Measurements from ENCODE around the gene TESK2. TPM values are rescaled to one million over a fixed set of nuclear protein-coding genes. Genes with fewer than 3 reads are reported as not detected.

TESK2 gene
- total RNA-seq, 1 experiment from 2014 or later, result 5.0 TPM

- no peak overlapping the region for H3K4me2 ChIP-seq (ENCODE audit: low read length)
- ChIA-PET POLR2A (no interaction called here), RAD21 (ENCODE audit: low non-redundant PET in 1 of 2, low total read pairs in 2 of 2, uncharacterized antibody in 2 of 2, unreplicated experiment in 2 of 2) (no interaction called here), CTCF (no interaction called here)
- H3K79me2 ChIP-seq (ENCODE audit: insufficient read depth, low read length), result no peaks in the 10 kb centered on the region
- intact Hi-C loops (cut with micrococcal nuclease), result no loop called here
- no peak overlapping the region for H3K4me3 ChIP-seq (replicated peaks in 1 of 2; ENCODE audit: low read depth in 1 of 2, low read length in 2 of 2)
- BruUV-seq (replicated peaks), result no TSS peak
- no peak overlapping the region for H3K9ac ChIP-seq (ENCODE audit: low read length)
- DNase-seq (ENCODE audit: low read depth, low spot score) (no peak), ATAC-seq (no peak)
- H3K27me3 ChIP-seq (ENCODE audit: insufficient read depth, low read length), result no peaks in the 10 kb centered on the region
- H3K36me3 ChIP-seq (ENCODE audit: control insufficient read depth in 1 of 2, insufficient read depth in 2 of 2, low read length in 2 of 2), result no peaks in the 10 kb centered on the region
- H3K9me2 ChIP-seq (ENCODE audit: insufficient read depth), result no peaks in the 10 kb centered on the region
- no peaks in the 10 kb centered on the region for H3K9me3 ChIP-seq (ENCODE audit: control insufficient read depth in 1 of 2, insufficient read depth in 1 of 2, low read depth in 1 of 2, low read length in 2 of 2)
- H4K20me1 ChIP-seq (ENCODE audit: insufficient read depth), result no peaks in the 10 kb centered on the region
- H3K4me1 ChIP-seq (ENCODE audit: control insufficient read depth in 1 of 2, insufficient read depth in 2 of 2, low read length in 2 of 2), result no peaks in the 10 kb centered on the region
- no peak overlapping the region for H3K27ac ChIP-seq (ENCODE audit: low read depth, low read length)
- TF ChIP-seq TCF7L2 (IDR thresholded peaks at IDR 0.05; ENCODE audit: borderline replicate concordance, extremely low read depth, insufficient read depth, insufficient read length) (no peak), SP1 (IDR thresholded peaks at IDR 0.05; ENCODE audit: low read depth) (no peak), ZNF274 (IDR thresholded peaks at IDR 0.05; ENCODE audit: low read depth, low read length) (no peak), EGR1 (IDR thresholded peaks at IDR 0.05; ENCODE audit: low read depth) (no peak), EZH2phosphoT487 (IDR thresholded peaks at IDR 0.05; ENCODE audit: borderline replicate concordance) (no peak), SRF (IDR thresholded peaks at IDR 0.05; ENCODE audit: low read depth) (no peak), ELF1 (IDR thresholded peaks at IDR 0.05; ENCODE audit: borderline replicate concordance, low read depth) (no peak), POLR2A (IDR thresholded peaks at IDR 0.05; ENCODE audit: borderline replicate concordance, extremely low read depth, insufficient read depth, insufficient read length) (no peak), POLR2AphosphoS5 (IDR thresholded peaks at IDR 0.05; ENCODE audit: low read depth, low read length) (no peak), ZFX (IDR thresholded peaks at IDR 0.05) (no peak), CBX3 (IDR thresholded peaks at IDR 0.05; ENCODE audit: low read depth) (no peak), MAX (IDR thresholded peaks at IDR 0.05) (no peak), JUND (IDR thresholded peaks at IDR 0.05) (no peak), RAD21 (IDR thresholded peaks at IDR 0.05; ENCODE audit: low read depth) (no peak)
- no peak overlapping the region for H2AFZ ChIP-seq (ENCODE audit: low read depth, low read length, poor library complexity, severe bottlenecking)
Measured at GRCh38 chr1:45386219-45386618, 104.7 kb downstream of the TESK2 start.

- Histone ChIP-seq H3K9me2 (ENCODE audit: insufficient read depth) (no peaks in the 10 kb centered on the region), H3K27me3 (ENCODE audit: insufficient read depth, low read length) (no peaks in the 10 kb centered on the region), H3K4me1 (ENCODE audit: control insufficient read depth in 1 of 2, insufficient read depth in 2 of 2, low read length in 2 of 2) (no peaks in the 10 kb centered on the region), H2AFZ (ENCODE audit: low read depth, low read length, poor library complexity, severe bottlenecking) (no peak overlapping the region), H3K9ac (ENCODE audit: low read length) (no peak overlapping the region), H3K36me3 (ENCODE audit: control insufficient read depth in 1 of 2, insufficient read depth in 2 of 2, low read length in 2 of 2) (no peaks in the 10 kb centered on the region), H3K4me2 (ENCODE audit: low read length) (no peak overlapping the region), H3K79me2 (ENCODE audit: insufficient read depth, low read length) (no peaks in the 10 kb centered on the region), H4K20me1 (ENCODE audit: insufficient read depth) (no peaks in the 10 kb centered on the region), H3K9me3 (ENCODE audit: control insufficient read depth in 1 of 2, insufficient read depth in 1 of 2, low read depth in 1 of 2, low read length in 2 of 2) (no peaks in the 10 kb centered on the region), H3K27ac (ENCODE audit: low read depth, low read length) (no peak overlapping the region), H3K4me3 (replicated peaks in 1 of 2; ENCODE audit: low read depth in 1 of 2, low read length in 2 of 2) (no peak overlapping the region)
- ChIA-PET CTCF (no interaction called here), RAD21 (ENCODE audit: low non-redundant PET in 1 of 2, low total read pairs in 2 of 2, uncharacterized antibody in 2 of 2, unreplicated experiment in 2 of 2) (no interaction called here), POLR2A (no interaction called here)
- DNase-seq (ENCODE audit: low read depth, low spot score) (no peak), ATAC-seq (no peak)
- BruUV-seq (replicated peaks), result no TSS peak
- intact Hi-C loops (cut with micrococcal nuclease), result no loop called here
- TF ChIP-seq MAX (IDR thresholded peaks at IDR 0.05), result no peak
- TF ChIP-seq CTCF (IDR thresholded peaks at IDR 0.05 in 2 of 3, conservative IDR thresholded peaks at IDR 0.05 in 1 of 3; ENCODE audit: borderline replicate concordance in 1 of 3, insufficient read depth in 1 of 3, low read depth in 2 of 3, low read length in 2 of 3), result no peak
- no peak for TF ChIP-seq CBX3 (IDR thresholded peaks at IDR 0.05; ENCODE audit: low read depth)
- no peak for TF ChIP-seq REST (IDR thresholded peaks at IDR 0.05; ENCODE audit: low read depth)
Measured at GRCh38 chr1:45385302-45385701, 105.7 kb downstream of the TESK2 start.
